NCI-H2196 treated with DMSO at 0.1 percent for 48 hours (cell line): ENCODE measurements around the gene AATF.

Source experiments
- DNase-seq: peaks from one replicate; lab custom pipeline; 2025; ENCODE audit not compliant: unreplicated experiment; lab: John Stamatoyannopoulos, UW

Gene AATF

DNA sequence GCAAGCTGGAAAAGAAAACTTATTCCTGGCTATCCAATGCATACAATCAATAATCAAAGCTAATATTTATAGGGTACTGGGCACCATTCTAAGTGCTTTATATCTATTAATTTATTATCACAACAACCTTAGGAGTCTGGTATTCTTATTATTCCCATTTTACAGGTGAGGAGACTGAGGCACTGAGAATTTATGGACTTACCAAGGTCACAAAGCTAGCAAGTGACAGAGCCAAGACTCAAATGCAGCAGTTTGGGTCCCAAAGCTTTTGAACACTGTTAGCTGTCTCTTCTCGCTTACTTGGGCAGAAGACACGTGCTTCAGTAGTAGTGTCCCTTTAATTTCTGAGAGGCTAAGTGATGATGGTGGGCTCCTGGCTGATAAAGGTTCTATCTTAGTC, 152.6 kb downstream of the AATF start:
- DNase-seq = no peak

DNA sequence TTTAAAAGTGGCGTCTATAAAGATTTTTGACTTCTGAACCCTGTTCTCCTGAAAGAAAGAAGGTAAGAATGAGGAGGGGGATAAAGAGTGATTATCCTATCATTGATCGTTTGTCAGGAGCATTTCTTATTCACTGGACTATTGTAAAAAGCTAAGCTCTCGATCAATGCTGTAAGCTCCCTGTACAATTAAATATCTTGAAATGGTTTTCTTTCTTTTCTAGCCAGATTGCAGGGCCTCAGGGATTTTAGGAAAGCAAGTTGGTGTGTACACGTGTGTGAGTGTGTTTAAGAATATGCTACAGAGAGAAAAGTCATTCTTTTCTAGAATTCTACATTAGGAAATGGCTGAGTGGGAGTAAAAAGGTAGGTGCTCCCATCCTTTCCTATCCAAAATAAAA, 154.5 kb downstream of the AATF start:
- DNase-seq = no peak

DNA sequence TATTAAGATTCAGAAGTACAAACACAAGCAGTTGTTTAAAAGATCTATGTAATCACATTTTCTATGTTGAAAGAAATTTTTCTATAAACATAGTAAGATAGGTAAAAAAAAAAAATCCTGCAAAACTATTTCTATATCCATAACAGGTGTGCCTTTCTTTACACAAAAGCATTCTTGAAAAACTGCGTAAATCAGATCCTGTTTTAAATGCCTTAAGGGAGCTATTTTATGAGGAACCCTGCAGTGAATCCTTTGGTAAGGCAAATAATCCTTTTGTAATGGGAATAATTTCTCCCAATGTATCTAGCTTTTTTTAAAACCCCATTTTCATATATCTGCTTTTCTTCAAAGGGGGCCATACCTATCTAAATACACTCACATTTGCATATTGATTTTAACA, 157.3 kb downstream of the AATF start:
- no peak for DNase-seq
